ENCODE measurements around the gene SNX25.

DNA sequence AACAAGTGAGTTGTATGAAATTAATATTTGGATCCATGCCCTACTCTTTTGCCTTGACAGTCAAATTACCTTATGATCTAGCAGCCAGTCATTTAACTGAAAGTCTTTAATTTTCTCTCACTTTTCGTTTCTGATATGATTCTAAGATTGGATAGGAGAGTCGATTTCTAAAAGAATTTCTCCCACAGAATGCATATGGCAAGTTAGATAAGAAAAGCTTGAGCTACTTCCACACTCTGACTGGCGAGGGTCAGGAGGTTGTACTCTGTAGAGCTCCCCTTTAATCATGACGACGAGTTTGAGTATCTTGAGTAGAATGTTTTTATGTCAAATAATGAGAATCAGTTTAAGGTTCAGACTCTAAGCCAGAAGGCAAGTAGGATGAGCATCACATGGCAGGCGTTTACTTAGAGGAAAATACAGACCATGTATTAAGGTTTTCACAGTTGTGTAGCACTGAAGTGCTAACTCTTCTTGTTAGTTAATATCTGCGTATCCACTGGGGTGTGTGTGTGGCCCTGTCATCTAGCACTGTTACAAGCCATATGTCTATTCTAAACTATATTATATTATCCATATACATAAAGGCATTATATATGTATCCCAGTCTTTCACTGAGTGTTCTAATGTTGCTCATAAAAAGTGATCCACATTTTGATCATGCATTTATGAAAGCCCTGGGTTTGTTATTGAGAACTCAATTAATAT, 148.5 kb downstream of the SNX25 start:
- TF ChIP-seq YY1 (IDR thresholded peaks at IDR 0.05; ENCODE audit: insufficient read depth, insufficient read length) (no peak), ZNF274 (IDR thresholded peaks at IDR 0.05; ENCODE audit: low read depth, low read length) (no peak)

Data from NT2/D1 (cell line).